ENCODE results near the gene C11orf97. TPM values are rescaled to one million over a fixed set of nuclear protein-coding genes. Genes with fewer than 3 reads are reported as not detected.

C11orf97 gene
- total and polyA plus RNA-seq, 9 of the 15 experiments (the other 6 are each of a cell fraction or from before 2014, with no cell fraction given) = not detected

DNA sequence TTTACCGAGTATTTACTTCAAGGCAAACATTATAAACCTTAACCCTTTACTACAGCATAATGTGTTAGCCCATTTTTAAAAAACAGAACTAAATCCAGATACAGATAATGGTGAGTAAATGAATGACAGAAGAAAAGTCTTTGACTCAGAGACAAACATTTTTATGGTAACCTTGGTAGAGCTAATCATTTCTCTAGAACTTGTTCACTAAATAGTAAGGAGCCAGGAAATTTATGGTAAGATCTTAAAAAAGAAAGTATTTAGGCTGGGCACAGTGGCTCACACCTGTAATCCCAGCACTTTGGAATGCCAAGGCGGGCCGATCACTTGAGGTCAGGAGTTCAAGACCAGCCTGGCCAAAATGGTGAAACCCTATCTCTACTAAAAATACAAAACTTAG is 19.9 kb downstream of the C11orf97 start (continued):
- TF ChIP-seq, protein P1, sequence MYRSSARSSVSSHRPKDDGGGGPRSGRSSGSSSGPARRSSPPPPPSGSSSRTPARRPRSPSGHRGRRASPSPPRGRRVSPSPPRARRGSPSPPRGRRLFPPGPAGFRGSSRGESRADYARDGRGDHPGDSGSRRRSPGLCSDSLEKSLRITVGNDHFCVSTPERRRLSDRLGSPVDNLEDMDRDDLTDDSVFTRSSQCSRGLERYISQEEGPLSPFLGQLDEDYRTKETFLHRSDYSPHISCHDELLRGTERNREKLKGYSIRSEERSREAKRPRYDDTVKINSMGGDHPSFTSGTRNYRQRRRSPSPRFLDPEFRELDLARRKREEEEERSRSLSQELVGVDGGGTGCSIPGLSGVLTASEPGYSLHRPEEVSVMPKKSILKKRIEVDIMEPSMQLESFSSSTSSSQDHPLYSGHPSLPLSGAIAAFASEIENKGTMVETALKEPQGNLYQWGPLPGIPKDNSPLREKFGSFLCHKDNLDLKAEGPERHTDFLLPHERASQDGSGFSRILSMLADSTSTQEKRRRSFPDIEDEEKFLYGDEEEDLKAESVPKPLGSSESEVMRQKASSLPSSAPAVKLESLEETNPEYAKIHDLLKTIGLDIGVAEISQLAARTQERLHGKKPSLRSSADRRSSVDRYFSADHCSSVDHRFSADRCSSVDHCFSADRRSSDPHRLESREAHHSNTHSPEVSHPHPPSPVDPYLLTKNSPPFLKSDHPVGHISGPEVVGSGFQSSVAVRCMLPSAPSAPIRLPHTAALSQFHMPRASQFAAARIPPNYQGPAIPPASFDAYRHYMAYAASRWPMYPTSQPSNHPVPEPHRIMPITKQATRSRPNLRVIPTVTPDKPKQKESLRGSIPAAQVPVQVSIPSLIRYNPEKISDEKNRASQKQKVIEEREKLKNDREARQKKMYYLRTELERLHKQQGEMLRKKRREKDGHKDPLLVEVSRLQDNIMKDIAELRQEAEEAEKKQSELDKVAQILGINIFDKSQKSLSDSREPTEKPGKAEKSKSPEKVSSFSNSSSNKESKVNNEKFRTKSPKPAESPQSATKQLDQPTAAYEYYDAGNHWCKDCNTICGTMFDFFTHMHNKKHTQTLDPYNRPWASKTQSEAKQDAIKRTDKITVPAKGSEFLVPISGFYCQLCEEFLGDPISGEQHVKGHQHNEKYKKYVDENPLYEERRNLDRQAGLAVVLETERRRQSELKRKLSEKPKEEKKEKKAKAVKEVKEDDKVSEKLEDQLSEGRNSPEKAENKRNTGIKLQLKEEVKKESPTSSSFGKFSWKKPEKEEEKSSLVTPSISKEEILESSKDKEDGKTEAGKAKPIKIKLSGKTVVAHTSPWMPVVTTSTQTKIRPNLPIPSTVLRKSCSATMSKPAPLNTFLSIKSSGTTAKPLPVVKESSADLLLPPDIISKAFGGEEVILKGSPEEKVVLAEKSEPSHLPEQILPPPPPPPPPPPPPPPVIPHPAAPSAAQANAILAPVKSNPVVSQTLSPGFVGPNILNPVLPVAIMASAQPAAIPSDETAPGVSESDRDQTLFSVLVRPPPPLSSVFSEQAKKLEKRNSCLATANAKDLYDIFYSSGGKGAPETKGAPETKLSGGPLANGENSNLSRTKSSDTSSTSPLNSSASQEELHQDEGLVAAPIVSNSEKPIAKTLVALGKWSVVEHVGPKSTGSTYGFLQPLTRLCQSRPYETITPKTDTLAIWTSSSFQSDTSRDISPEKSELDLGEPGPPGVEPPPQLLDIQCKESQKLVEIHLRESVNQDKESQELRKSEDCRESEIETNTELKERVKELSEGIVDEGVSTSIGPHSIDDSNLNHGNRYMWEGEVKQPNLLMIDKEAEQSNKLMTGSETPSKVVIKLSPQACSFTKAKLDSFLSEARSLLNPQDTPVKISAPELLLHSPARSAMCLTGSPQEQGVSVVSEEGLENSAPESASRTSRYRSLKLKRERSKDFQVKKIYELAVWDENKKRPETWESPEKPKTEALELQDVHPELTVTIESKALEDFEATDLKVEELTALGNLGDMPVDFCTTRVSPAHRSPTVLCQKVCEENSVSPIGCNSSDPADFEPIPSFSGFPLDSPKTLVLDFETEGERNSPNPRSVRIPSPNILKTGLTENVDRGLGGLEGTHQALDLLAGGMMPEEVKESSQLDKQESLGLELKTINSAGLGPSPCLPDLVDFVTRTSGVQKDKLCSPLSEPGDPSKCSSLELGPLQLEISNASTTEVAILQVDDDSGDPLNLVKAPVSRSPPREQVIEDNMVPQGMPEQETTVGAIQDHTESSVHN (IDR thresholded peaks at IDR 0.05; ENCODE audit: borderline replicate concordance in 1 of 2, low read depth in 1 of 2) = no peak
- TF ChIP-seq, protein P2, sequence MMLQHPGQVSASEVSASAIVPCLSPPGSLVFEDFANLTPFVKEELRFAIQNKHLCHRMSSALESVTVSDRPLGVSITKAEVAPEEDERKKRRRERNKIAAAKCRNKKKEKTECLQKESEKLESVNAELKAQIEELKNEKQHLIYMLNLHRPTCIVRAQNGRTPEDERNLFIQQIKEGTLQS (IDR thresholded peaks at IDR 0.05) = no peak
- TF ChIP-seq, protein P2 (CRISPR knock-in tag; conservative IDR thresholded peaks at IDR 0.05) = no peak
- TF ChIP-seq KDM1A (IDR thresholded peaks at IDR 0.05) (no peak), ZNF316 (IDR thresholded peaks at IDR 0.05) (no peak), ZNF23 (CRISPR knock-in tag; IDR thresholded peaks at IDR 0.05) (no peak), ILF3 (IDR thresholded peaks at IDR 0.05; ENCODE audit: borderline replicate concordance) (no peak), FUS (optimal IDR thresholded peaks at IDR 0.05; ENCODE audit: low read depth, low read length) (no peak), STAT5B (CRISPR knock-in tag; IDR thresholded peaks at IDR 0.05) (no peak)
- TF ChIP-seq, protein P3, sequence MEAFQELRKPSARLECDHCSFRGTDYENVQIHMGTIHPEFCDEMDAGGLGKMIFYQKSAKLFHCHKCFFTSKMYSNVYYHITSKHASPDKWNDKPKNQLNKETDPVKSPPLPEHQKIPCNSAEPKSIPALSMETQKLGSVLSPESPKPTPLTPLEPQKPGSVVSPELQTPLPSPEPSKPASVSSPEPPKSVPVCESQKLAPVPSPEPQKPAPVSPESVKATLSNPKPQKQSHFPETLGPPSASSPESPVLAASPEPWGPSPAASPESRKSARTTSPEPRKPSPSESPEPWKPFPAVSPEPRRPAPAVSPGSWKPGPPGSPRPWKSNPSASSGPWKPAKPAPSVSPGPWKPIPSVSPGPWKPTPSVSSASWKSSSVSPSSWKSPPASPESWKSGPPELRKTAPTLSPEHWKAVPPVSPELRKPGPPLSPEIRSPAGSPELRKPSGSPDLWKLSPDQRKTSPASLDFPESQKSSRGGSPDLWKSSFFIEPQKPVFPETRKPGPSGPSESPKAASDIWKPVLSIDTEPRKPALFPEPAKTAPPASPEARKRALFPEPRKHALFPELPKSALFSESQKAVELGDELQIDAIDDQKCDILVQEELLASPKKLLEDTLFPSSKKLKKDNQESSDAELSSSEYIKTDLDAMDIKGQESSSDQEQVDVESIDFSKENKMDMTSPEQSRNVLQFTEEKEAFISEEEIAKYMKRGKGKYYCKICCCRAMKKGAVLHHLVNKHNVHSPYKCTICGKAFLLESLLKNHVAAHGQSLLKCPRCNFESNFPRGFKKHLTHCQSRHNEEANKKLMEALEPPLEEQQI (IDR thresholded peaks at IDR 0.05) = no peak
- TF ChIP-seq, protein P4, sequence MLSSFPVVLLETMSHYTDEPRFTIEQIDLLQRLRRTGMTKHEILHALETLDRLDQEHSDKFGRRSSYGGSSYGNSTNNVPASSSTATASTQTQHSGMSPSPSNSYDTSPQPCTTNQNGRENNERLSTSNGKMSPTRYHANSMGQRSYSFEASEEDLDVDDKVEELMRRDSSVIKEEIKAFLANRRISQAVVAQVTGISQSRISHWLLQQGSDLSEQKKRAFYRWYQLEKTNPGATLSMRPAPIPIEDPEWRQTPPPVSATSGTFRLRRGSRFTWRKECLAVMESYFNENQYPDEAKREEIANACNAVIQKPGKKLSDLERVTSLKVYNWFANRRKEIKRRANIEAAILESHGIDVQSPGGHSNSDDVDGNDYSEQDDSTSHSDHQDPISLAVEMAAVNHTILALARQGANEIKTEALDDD (IDR thresholded peaks at IDR 0.05) = no peak
- TF ChIP-seq, protein P5, sequence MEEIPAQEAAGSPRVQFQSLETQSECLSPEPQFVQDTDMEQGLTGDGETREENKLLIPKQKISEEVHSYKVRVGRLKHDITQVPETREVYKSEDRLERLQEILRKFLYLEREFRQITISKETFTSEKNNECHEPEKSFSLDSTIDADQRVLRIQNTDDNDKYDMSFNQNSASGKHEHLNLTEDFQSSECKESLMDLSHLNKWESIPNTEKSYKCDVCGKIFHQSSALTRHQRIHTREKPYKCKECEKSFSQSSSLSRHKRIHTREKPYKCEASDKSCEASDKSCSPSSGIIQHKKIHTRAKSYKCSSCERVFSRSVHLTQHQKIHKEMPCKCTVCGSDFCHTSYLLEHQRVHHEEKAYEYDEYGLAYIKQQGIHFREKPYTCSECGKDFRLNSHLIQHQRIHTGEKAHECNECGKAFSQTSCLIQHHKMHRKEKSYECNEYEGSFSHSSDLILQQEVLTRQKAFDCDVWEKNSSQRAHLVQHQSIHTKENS (CRISPR knock-in tag; IDR thresholded peaks at IDR 0.05) = no peak
